Adipose tissue (tissue), 3 donors: ENCODE measurements around the gene SLC39A11. TPM values are rescaled to one million over a fixed set of nuclear protein-coding genes. Genes with fewer than 3 reads are reported as not detected.
"Not testable (repeated sequence)": the region's sequence is repeated elsewhere in the genome, so short reads cannot be mapped to it uniquely, and the experiment has no call there.

Experiments used
- H3K27ac ChIP-seq: one replicate; pipeline ENCODE4 v1.5.1; 2013; ENCODE audit warnings: low read depth, low read length
- WGBS, 3 donors: extraction: QIAGEN DNeasy Blood & Tissue Kit; methylation state at CpG; one replicate each; pipeline ENCODE4 v1.1.7; 2013; 5-methylcytosine and 5-hydroxymethylcytosine counted together
- polyA plus RNA-seq, 3 donors: library from polyadenylated mRNA; stranded (reverse); fragments of 200-250 nt; gene quantifications; one replicate each; pipeline ENCODE4 v1.2.3, GENCODE V29; 2013
- donor health status: healthy with polysubstance abuse.
- donor health status: Bipolar disorder and iron deficiency.
- donor health status: healthy.

The SLC39A11 gene
- polyA plus RNA-seq, 3 donors, result 6.1 to 19.4 (median 7.6) TPM

GRCh38 chr17:72714357-72714966, 378.0 kb downstream of the SLC39A11 start:
- H3K27ac ChIP-seq, result no peak overlapping the region
- WGBS, 3 donors, result 72 to 85% (median 74%) methylated on average over 9 of the region's 9 CpGs

- 97 to 98% (median 97%) methylated on average over 7 of the region's 7 CpGs for WGBS, 3 donors
- H3K27ac ChIP-seq, result no peak overlapping the region
Observed at GRCh38 chr17:72713701-72714100, 378.8 kb downstream of the SLC39A11 start.

- 87 to 94% (median 91%) methylated on average over 3 of the region's 3 CpGs for WGBS, 3 donors
- H3K27ac ChIP-seq, result no peak overlapping the region
Observed at GRCh38 chr17:72711521-72712310, 380.8 kb downstream of the SLC39A11 start.

GRCh38 chr17:72710834-72711233, 381.7 kb downstream of the SLC39A11 start:
- WGBS, 3 donors, result 62 to 100% (median 81%) methylated on average over 1 of the region's 1 CpG
- H3K27ac ChIP-seq, result no peak overlapping the region

GRCh38 chr17:72710202-72710601, 382.3 kb downstream of the SLC39A11 start:
- H3K27ac ChIP-seq, result no peak overlapping the region

- 86 to 96% (median 94%) methylated on average over 9 of the region's 9 CpGs for WGBS, 3 donors
- H3K27ac ChIP-seq, result not testable (repeated sequence)
Observed at GRCh38 chr17:72708682-72709081, 383.8 kb downstream of the SLC39A11 start.

- WGBS, 3 donors, result 60 to 96% (median 89%) methylated on average over 2 of the region's 2 CpGs
- H3K27ac ChIP-seq, result no peak overlapping the region
Observed at GRCh38 chr17:72707881-72708280, 384.6 kb downstream of the SLC39A11 start.

- WGBS, 3 donors, result 83 to 87% (median 86%) methylated on average over 3 of the region's 3 CpGs
- H3K27ac ChIP-seq, result no peak overlapping the region
Observed at GRCh38 chr17:72706396-72706981, 386.0 kb downstream of the SLC39A11 start.

GRCh38 chr17:72705905-72706395, 386.5 kb downstream of the SLC39A11 start:
- H3K27ac ChIP-seq, result no peak overlapping the region
- whole genome bisulfite sequencing, 3 donors, result 86 to 89% (median 87%) methylated on average over 5 of the region's 5 CpGs

- no peak overlapping the region for H3K27ac ChIP-seq
- WGBS, 3 donors, result 80 to 96% (median 81%) methylated on average over 4 of the region's 4 CpGs
Observed at GRCh38 chr17:72702998-72703397, 389.5 kb downstream of the SLC39A11 start.

GRCh38 chr17:72702136-72702735, 390.3 kb downstream of the SLC39A11 start:
- H3K27ac ChIP-seq, result no peak overlapping the region
- 71 to 78% (median 75%) methylated on average over 6 of the region's 6 CpGs for WGBS, 3 donors

- 92 to 98% (median 94%) methylated on average over 3 of the region's 3 CpGs for WGBS, 3 donors
Observed at GRCh38 chr17:72700226-72700625, 392.3 kb downstream of the SLC39A11 start.

GRCh38 chr17:72699545-72699944, 392.9 kb downstream of the SLC39A11 start:
- no peak overlapping the region for H3K27ac ChIP-seq
- WGBS, 3 donors, result 74 to 83% (median 81%) methylated on average over 4 of the region's 4 CpGs

More at GRCh38 chr17:72700226-72700625, 392.3 kb downstream of the SLC39A11 start:
- H3K27ac ChIP-seq, result no peak overlapping the region

GRCh38 chr17:72697602-72698146, 394.8 kb downstream of the SLC39A11 start:
- WGBS, 3 donors, result 71 to 82% (median 79%) methylated on average over 9 of the region's 9 CpGs
- no peak overlapping the region for H3K27ac ChIP-seq

GRCh38 chr17:72696721-72697120, 395.8 kb downstream of the SLC39A11 start:
- no peak overlapping the region for H3K27ac ChIP-seq
- 93 to 95% (median 94%) methylated on average over 8 of the region's 8 CpGs for WGBS, 3 donors

GRCh38 chr17:72696156-72696555, 396.3 kb downstream of the SLC39A11 start:
- 89 to 99% (median 95%) methylated on average over 9 of the region's 9 CpGs for WGBS, 3 donors
- H3K27ac ChIP-seq, result no peak overlapping the region

- no peak overlapping the region for H3K27ac ChIP-seq
- WGBS, 3 donors, result 95 to 98% (median 96%) methylated on average over 4 of the region's 4 CpGs
Observed at GRCh38 chr17:72693956-72694355, 398.5 kb downstream of the SLC39A11 start.

- 91 to 95% (median 94%) methylated on average over 15 of the region's 15 CpGs for WGBS, 3 donors
Observed at GRCh38 chr17:72693151-72693878, 399.2 kb downstream of the SLC39A11 start.

More at GRCh38 chr17:72693151-72693878, 399.2 kb downstream of the SLC39A11 start:
- H3K27ac ChIP-seq, result no peak overlapping the region
